Nephron (organoid): ENCODE results near the gene OBI1.
A peak's percentile ranks its signal among the peaks of the same experiment; 100 is the strongest.

ENCODE experiments used
- H3K27ac Mint-ChIP-seq, 3 experiments: 2 replicates each; pipeline ENCODE4 v1.8.0; 2020; ENCODE audit warnings: mixed read lengths in 3 of 3, mild to moderate bottlenecking in 2 of 3, moderate library complexity in 1 of 3
- H3K27me3 Mint-ChIP-seq: 2 replicates; pipeline ENCODE4 v1.8.0; 2021; ENCODE audit warnings: low read depth, mild to moderate bottlenecking, moderate library complexity, mixed read lengths
- H3K36me3 Mint-ChIP-seq: 2 replicates; pipeline ENCODE4 v1.8.0; 2020; ENCODE audit warnings: low read depth, mixed read lengths
- H3K4me1 Mint-ChIP-seq: 2 replicates; pipeline ENCODE4 v1.8.0; 2020; ENCODE audit warnings: mixed read lengths
- H3K4me3 Mint-ChIP-seq, 3 experiments: 2 replicates each; pipeline ENCODE4 v1.8.0; 2020; ENCODE audit warnings: mild to moderate bottlenecking in 3 of 3, mixed read lengths in 3 of 3, moderate library complexity in 2 of 3
- H3K9me3 Mint-ChIP-seq: 2 replicates; pipeline ENCODE4 v1.8.0; 2020; ENCODE audit warnings: mixed read lengths
- CTCF ChIP-seq, 3 experiments: fragments of 200-600 bp; sonication (generic); IDR thresholded peaks; one replicate each; pipeline ENCODE4 v1.5.0; 2021; ENCODE audit warnings: antibody characterized with exemption in 3 of 3; ENCODE audit not compliant: unreplicated experiment in 3 of 3

The OBI1 gene

GRCh38 chr13:78620936-78621470 is 38.0 kb downstream of the OBI1 start:
- peaks cover 29% of the 10 kb centered on the region for H3K36me3 Mint-ChIP-seq
- no peak for TF ChIP-seq CTCF (IDR thresholded peaks at IDR 0.05; ENCODE audit: unreplicated experiment in 3 of 3)
- H3K4me3 Mint-ChIP-seq, result no peak overlapping the region
- no peaks in the 10 kb centered on the region for H3K4me1 Mint-ChIP-seq
- H3K27me3 Mint-ChIP-seq, result no peaks in the 10 kb centered on the region
- H3K27ac Mint-ChIP-seq, result peak overlapping the region in 1 of 3 experiments; percentile 23
- H3K9me3 Mint-ChIP-seq, result no peaks in the 10 kb centered on the region

GRCh38 chr13:78618411-78618810 is 40.5 kb downstream of the OBI1 start:
- Mint-ChIP-seq H3K4me3 (no peak overlapping the region), H3K9me3 (no peaks in the 10 kb centered on the region), H3K27me3 (peaks cover 4% of the 10 kb centered on the region), H3K27ac (no peak overlapping the region), H3K36me3 (peaks cover 42% of the 10 kb centered on the region), H3K4me1 (no peaks in the 10 kb centered on the region)
- no peak for TF ChIP-seq CTCF (IDR thresholded peaks at IDR 0.05; ENCODE audit: unreplicated experiment in 3 of 3)

DNA sequence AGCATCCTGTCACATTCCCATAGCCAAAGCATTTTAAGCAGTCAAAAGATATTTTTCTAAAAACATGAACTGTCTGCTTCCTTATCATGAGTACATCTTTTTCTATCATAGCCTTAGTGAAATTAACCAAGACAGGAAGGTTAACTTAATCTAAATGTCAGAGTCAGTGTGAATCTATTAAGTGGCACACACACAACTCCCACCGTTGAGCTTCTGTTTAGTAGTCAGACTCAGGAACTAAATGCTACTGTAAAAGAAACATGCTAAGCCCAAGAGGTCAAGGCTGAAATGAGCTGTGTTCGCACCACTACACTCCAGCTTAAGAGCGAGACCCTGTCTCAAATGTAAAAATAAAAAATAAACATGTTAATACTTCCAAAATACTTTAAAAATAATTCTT is 47.9 kb downstream of the OBI1 start:
- Mint-ChIP-seq H3K27ac (no peak overlapping the region), H3K36me3 (peaks cover 25% of the 10 kb centered on the region), H3K4me1 (peaks cover 19% of the 10 kb centered on the region), H3K27me3 (peaks cover 77% of the 10 kb centered on the region), H3K4me3 (no peak overlapping the region), H3K9me3 (no peaks in the 10 kb centered on the region)
- no peak for TF ChIP-seq CTCF (IDR thresholded peaks at IDR 0.05; ENCODE audit: unreplicated experiment in 3 of 3)

- Mint-ChIP-seq H3K4me1 (peaks cover 19% of the 10 kb centered on the region), H3K4me3 (peak overlapping the region; percentile 26 to 75 (median 55)), H3K9me3 (no peaks in the 10 kb centered on the region), H3K27ac (no peak overlapping the region), H3K36me3 (peaks cover 19% of the 10 kb centered on the region), H3K27me3 (peaks cover 83% of the 10 kb centered on the region)
- TF ChIP-seq CTCF (IDR thresholded peaks at IDR 0.05; ENCODE audit: unreplicated experiment in 3 of 3), result no peak
Observed at GRCh38 chr13:78610381-78610883, 48.5 kb downstream of the OBI1 start.

DNA sequence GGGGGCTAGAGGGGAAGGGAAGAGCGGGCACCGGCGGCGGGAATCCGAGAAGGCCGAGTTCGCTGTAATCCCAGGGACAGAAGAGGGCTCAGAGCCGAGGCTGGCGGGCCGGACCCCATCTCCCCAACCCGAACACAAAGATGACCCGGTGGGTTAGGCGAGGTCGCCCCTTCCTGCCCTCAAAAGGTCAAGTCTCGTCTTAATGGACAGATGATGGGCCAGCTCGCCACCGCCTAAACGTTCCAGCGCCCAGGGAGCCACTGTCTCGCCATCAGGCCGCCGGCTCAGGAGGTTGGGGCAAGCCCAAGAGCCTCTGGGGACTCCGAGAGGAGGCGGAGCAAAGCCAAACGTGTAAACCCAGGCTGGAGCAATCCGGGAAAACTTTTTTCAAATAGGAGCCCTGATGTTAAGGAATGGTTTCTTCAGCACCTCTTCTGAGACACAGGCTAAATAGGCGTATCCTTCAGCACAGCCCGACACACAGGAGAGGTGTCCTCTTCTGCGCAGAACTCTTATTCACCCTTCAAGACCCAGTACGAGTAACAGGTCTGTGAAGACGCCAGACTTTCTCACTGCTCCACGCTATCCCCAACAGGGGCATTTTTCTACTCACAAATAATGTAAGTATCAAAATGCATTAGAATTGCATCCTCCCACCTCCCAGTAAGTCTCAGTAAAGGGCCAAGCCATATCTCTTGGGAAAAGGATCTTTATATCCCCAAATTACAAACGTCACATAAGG is 49.3 kb downstream of the OBI1 start:
- H3K27ac Mint-ChIP-seq, result no peak overlapping the region
- H3K9me3 Mint-ChIP-seq, result no peaks in the 10 kb centered on the region
- peak overlapping the region; percentile 26 to 75 (median 72) for H3K4me3 Mint-ChIP-seq
- H3K36me3 Mint-ChIP-seq, result peaks cover 11% of the 10 kb centered on the region
- peaks cover 91% of the 10 kb centered on the region for H3K27me3 Mint-ChIP-seq
- no peak for TF ChIP-seq CTCF (IDR thresholded peaks at IDR 0.05; ENCODE audit: unreplicated experiment in 3 of 3)
- peaks cover 19% of the 10 kb centered on the region for H3K4me1 Mint-ChIP-seq
